Karpas-422 (cell line): ENCODE measurements around the gene LANCL1. TPM values are rescaled to one million over a fixed set of nuclear protein-coding genes. Genes with fewer than 3 reads are reported as not detected.
"Not testable (repeated sequence)": the region's sequence is repeated elsewhere in the genome, so short reads cannot be mapped to it uniquely, and the experiment has no call there.

Experiments
- DNase-seq: peaks from one replicate; pipeline ENCODE4 v3.0.0-alpha.2; 2015
- H2AFZ ChIP-seq: fragments of 200-600 bp; sonication (generic); 2 replicates; pipeline ENCODE4 v1.6.1; 2014; ENCODE audit warnings: antibody characterized with exemption, low read length, mixed read lengths
- H3K27ac ChIP-seq: fragments of 200-600 bp; sonication (generic); 2 replicates; pipeline ENCODE4 v1.5.1; 2014; ENCODE audit warnings: mild to moderate bottlenecking, low read length, moderate library complexity
- H3K27me3 ChIP-seq: fragments of 200-600 bp; sonication (generic); 2 replicates; pipeline ENCODE4 v1.6.1; 2014; ENCODE audit warnings: low read length, mixed read lengths
- H3K36me3 ChIP-seq: fragments of 200-600 bp; sonication (generic); 2 replicates; pipeline ENCODE4 v1.6.1; 2014; ENCODE audit warnings: low read length, mixed read lengths; ENCODE audit not compliant: insufficient read depth
- H3K4me1 ChIP-seq: fragments of 200-600 bp; sonication (generic); 2 replicates; pipeline ENCODE4 v1.6.1; 2014; ENCODE audit warnings: mild to moderate bottlenecking, low read length, mixed read lengths
- H3K4me2 ChIP-seq: fragments of 200-600 bp; sonication (generic); 2 replicates; pipeline ENCODE4 v1.6.1; 2014; ENCODE audit warnings: low read length, low read depth, mild to moderate bottlenecking; ENCODE audit not compliant: poor library complexity, severe bottlenecking
- H3K4me3 ChIP-seq: fragments of 200-600 bp; sonication (generic); 2 replicates; pipeline ENCODE4 v1.5.1; 2014; ENCODE audit warnings: mild to moderate bottlenecking, antibody characterized with exemption, low read length, mixed read lengths
- H3K79me2 ChIP-seq: fragments of 200-600 bp; sonication (generic); 2 replicates; pipeline ENCODE4 v1.6.1; 2014; ENCODE audit warnings: mild to moderate bottlenecking, low read length, mixed read lengths
- H3K9ac ChIP-seq: fragments of 200-600 bp; sonication (generic); 2 replicates; pipeline ENCODE4 v1.6.0; 2014; ENCODE audit warnings: low read length
- H3K9me2 ChIP-seq: fragments of 200-600 bp; sonication (generic), shearing (Covaris generic); replicated peaks from 2 replicates; pipeline ENCODE4 v1.6.0; 2014; ENCODE audit warnings: mild to moderate bottlenecking, low read length, moderate library complexity; ENCODE audit not compliant: insufficient read depth
- H3K9me3 ChIP-seq: fragments of 300-700, 200-600 bp; sonication (generic); 2 replicates; pipeline ENCODE4 v1.6.1; 2014; ENCODE audit warnings: low read length, mixed read lengths
- H4K20me1 ChIP-seq: fragments of 200-600 bp; sonication (generic); 2 replicates; pipeline ENCODE4 v1.6.1; 2014; ENCODE audit warnings: mild to moderate bottlenecking, antibody characterized with exemption, low read length, low read depth; ENCODE audit not compliant: insufficient read depth
- total RNA-seq: library from RNA; depleted of rRNA; stranded (reverse); fragments of >200 nt; shearing (Covaris generic); gene quantifications from 2 replicates; pipeline ENCODE4 v1.2.3, GENCODE V29; 2014; ENCODE audit warnings: low replicate concordance

LANCL1 gene
- total RNA-seq, 1 experiment from 2014 or later, result 126 TPM

- H3K79me2 ChIP-seq, result peaks cover 79% of the 10 kb centered on the region
- no peak for DNase-seq
- peaks cover 37% of the 10 kb centered on the region for H3K4me1 ChIP-seq
- no peak overlapping the region for H3K9ac ChIP-seq
- H4K20me1 ChIP-seq, result no peaks in the 10 kb centered on the region
- no peak overlapping the region for H3K4me3 ChIP-seq
- H2AFZ ChIP-seq, result no peak overlapping the region
- H3K9me3 ChIP-seq, result 0 out of 2 replicates have a peak, but pooled peaks cover 4% of the 10 kb centered on the region
- H3K9me2 ChIP-seq, result no peaks in the 10 kb centered on the region
- peaks cover 63% of the 10 kb centered on the region for H3K36me3 ChIP-seq
- H3K27me3 ChIP-seq, result no peaks in the 10 kb centered on the region
- H3K27ac ChIP-seq, result no peak overlapping the region
- H3K4me2 ChIP-seq, result no peak overlapping the region
Measured at GRCh38 chr2:210454336-210454735, 22.2 kb downstream of the LANCL1 start.

- H3K36me3 ChIP-seq, result peaks cover 52% of the 10 kb centered on the region
- no peak overlapping the region for H2AFZ ChIP-seq
- DNase-seq, result no peak
Measured at GRCh38 chr2:210452194-210452593, 24.4 kb downstream of the LANCL1 start.

GRCh38 chr2:210450942-210451341 is 25.6 kb downstream of the LANCL1 start:
- not testable (repeated sequence) for H3K9me3 ChIP-seq, DNase-seq, H3K27ac ChIP-seq, H3K9ac ChIP-seq, H3K4me3 ChIP-seq, H3K4me1 ChIP-seq, H3K4me2 ChIP-seq, H3K9me2 ChIP-seq, H2AFZ ChIP-seq, H4K20me1 ChIP-seq, H3K27me3 ChIP-seq
- Histone ChIP-seq H3K36me3 (peaks cover 55% of the 10 kb centered on the region), H3K79me2 (peaks cover 77% of the 10 kb centered on the region)

More at GRCh38 chr2:210452194-210452593, 24.4 kb downstream of the LANCL1 start:
- Histone ChIP-seq H3K4me3 (no peak overlapping the region), H3K9me2 (no peaks in the 10 kb centered on the region), H3K27me3 (no peaks in the 10 kb centered on the region), H3K27ac (no peak overlapping the region), H3K9ac (no peak overlapping the region), H3K9me3 (0 out of 2 replicates have a peak, but pooled peaks cover 4% of the 10 kb centered on the region), H3K4me1 (peaks cover 15% of the 10 kb centered on the region), H4K20me1 (no peaks in the 10 kb centered on the region), H3K79me2 (peaks cover 76% of the 10 kb centered on the region), H3K4me2 (no peak overlapping the region)

DNA sequence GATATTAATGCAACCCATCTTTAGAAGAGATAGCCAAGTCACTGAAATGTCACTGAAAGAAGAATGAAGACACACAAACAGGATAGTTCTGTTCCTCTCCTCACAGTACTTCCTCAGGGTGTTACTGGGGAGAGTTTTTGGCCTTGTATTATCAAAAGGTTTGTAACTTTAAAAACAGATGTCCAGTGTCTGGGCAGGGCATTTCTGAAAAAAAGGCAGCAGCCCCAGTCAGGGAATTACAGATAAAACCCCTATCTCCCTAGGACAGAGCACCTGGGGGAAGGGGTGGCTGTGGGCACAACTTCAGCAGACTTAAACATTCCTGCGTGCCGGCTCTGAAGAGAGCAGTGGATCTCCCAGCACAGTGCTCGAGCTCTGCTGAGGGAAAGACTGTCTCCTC is 30.8 kb downstream of the LANCL1 start:
- H3K4me2 ChIP-seq, result no peak overlapping the region
- H3K9ac ChIP-seq, result no peak overlapping the region
- H3K27ac ChIP-seq, result peak overlapping the region; percentile 38; the same call in 1 of the 2 replicates
- H3K4me3 ChIP-seq, result no peak overlapping the region
- H3K9me3 ChIP-seq, result no peaks in the 10 kb centered on the region
- no peaks in the 10 kb centered on the region for H3K9me2 ChIP-seq
- H3K36me3 ChIP-seq, result peaks cover 34% of the 10 kb centered on the region
- H3K79me2 ChIP-seq, result peaks cover 73% of the 10 kb centered on the region
- peaks cover 22% of the 10 kb centered on the region for H3K4me1 ChIP-seq
- DNase-seq, result no peak
- H3K27me3 ChIP-seq, result no peaks in the 10 kb centered on the region
- no peaks in the 10 kb centered on the region for H4K20me1 ChIP-seq
- H2AFZ ChIP-seq, result no peak overlapping the region

DNA sequence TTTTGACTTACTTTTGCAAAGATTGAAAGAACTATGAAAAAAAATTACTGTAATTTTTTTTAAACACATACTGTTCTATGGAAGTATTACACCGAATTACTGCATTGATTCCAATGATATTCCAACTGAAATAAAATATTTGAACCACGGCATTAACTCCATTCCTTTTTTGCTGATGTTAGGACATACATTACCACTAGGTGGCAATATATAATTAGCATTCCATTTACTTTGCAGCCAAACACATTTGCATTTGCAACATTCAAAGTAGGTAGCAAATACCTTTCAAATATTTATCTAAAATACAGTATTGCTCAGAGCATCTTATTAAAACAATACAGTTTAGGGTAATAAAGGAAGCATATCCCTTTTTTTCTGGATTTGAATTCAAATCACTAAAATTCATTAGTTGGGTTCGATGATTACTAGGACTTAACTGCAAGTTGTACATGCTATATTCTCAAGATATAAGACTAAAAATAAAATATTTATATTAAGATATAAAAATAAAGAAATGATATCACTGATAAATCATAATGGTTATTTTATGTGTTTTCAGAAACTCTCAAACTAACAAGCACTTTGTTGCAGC is 31.3 kb downstream of the LANCL1 start:
- H3K4me1 ChIP-seq, result peaks cover 22% of the 10 kb centered on the region
- H3K36me3 ChIP-seq, result peaks cover 38% of the 10 kb centered on the region
- H3K4me2 ChIP-seq, result no peak overlapping the region
- no peak overlapping the region for H2AFZ ChIP-seq
- H3K79me2 ChIP-seq, result peaks cover 68% of the 10 kb centered on the region
- no peaks in the 10 kb centered on the region for H3K9me3 ChIP-seq
- peak; percentile 77 for DNase-seq
- H3K27me3 ChIP-seq, result no peaks in the 10 kb centered on the region
- H3K27ac ChIP-seq, result peak overlapping the region; percentile 45; the same call in 1 of the 2 replicates
- no peaks in the 10 kb centered on the region for H3K9me2 ChIP-seq
- no peaks in the 10 kb centered on the region for H4K20me1 ChIP-seq
- no peak overlapping the region for H3K9ac ChIP-seq
- no peak overlapping the region for H3K4me3 ChIP-seq

- Histone ChIP-seq H3K9me3 (no peaks in the 10 kb centered on the region), H3K9me2 (no peaks in the 10 kb centered on the region), H3K4me2 (no peak overlapping the region), H3K36me3 (peaks cover 50% of the 10 kb centered on the region; the same call in 1 of the 2 replicates), H3K27me3 (no peaks in the 10 kb centered on the region), H3K9ac (no peak overlapping the region), H4K20me1 (no peaks in the 10 kb centered on the region), H2AFZ (no peak overlapping the region), H3K4me3 (no peak overlapping the region), H3K79me2 (peaks cover 57% of the 10 kb centered on the region), H3K27ac (no peak overlapping the region; the same call in 1 of the 2 replicates), H3K4me1 (peaks cover 22% of the 10 kb centered on the region)
- no peak for DNase-seq
Measured at GRCh38 chr2:210443527-210443926, 33.0 kb downstream of the LANCL1 start.

DNA sequence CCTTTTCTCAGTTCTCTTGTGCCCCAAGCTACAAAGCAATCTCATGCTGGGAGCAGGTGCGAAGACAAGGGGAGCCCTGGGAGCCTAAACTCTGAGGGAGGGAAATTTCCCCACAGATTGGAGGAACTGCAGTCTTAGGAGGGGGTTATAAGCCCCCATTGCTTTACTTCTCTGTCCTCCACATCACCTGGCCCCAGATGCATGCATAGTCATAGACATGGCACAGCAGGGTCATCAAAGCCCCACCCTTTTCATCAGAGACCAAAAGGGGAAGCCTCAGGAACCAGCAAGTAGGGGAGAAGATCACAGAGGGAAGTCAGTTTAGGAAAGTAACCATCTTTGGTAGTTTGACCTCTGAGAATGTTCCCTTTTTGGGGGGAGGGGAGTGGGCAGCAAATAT is 33.7 kb downstream of the LANCL1 start:
- Histone ChIP-seq H3K4me2 (no peak overlapping the region), H3K9me3 (no peaks in the 10 kb centered on the region), H3K27me3 (no peaks in the 10 kb centered on the region), H3K27ac (0 out of 2 replicates have a peak overlapping the region, but pooled peaks have one; percentile 21), H3K79me2 (peaks cover 53% of the 10 kb centered on the region), H4K20me1 (no peaks in the 10 kb centered on the region), H3K4me1 (peaks cover 22% of the 10 kb centered on the region), H2AFZ (no peak overlapping the region), H3K9me2 (no peaks in the 10 kb centered on the region), H3K9ac (no peak overlapping the region), H3K4me3 (no peak overlapping the region), H3K36me3 (peaks cover 52% of the 10 kb centered on the region; the same call in 1 of the 2 replicates)
- DNase-seq, result no peak

DNA sequence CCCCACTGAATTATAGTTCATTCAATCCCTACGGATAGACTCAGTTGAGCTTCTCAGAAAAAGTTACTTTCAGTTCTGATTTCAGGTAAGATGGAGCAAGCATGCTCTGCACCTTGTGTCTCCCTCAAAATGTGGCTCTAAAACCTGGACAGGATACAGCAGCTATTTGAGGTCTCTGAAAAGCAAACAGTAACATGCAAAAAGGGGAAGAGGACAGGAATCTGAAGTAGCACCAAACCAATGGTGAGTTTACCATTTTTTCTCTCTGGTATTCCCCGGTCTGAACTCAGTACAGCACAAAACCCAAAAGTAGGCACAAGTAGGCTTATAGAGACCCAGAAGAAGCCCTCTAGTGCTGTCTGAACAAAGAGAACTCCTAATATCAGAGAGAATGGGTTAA is 34.1 kb downstream of the LANCL1 start:
- H3K27ac ChIP-seq, result 0 out of 2 replicates have a peak overlapping the region, but pooled peaks have one; percentile 21
- peaks cover 52% of the 10 kb centered on the region; the same call in 1 of the 2 replicates for H3K36me3 ChIP-seq
- H3K9ac ChIP-seq, result no peak overlapping the region
- peaks cover 22% of the 10 kb centered on the region for H3K4me1 ChIP-seq
- no peaks in the 10 kb centered on the region for H3K9me3 ChIP-seq
- peaks cover 48% of the 10 kb centered on the region for H3K79me2 ChIP-seq
- H4K20me1 ChIP-seq, result no peaks in the 10 kb centered on the region
- H3K27me3 ChIP-seq, result no peaks in the 10 kb centered on the region
- H2AFZ ChIP-seq, result no peak overlapping the region
- DNase-seq, result no peak
- H3K4me3 ChIP-seq, result no peak overlapping the region
- no peaks in the 10 kb centered on the region for H3K9me2 ChIP-seq
- no peak overlapping the region for H3K4me2 ChIP-seq
